Colonic mucosa (tissue), 4 donors: ENCODE measurements around the gene SLC6A15. TPM values are rescaled to one million over a fixed set of nuclear protein-coding genes. Genes with fewer than 3 reads are reported as not detected.

ENCODE experiments used
- DNase-seq: peaks from one replicate; pipeline ENCODE4 v3.0.0-alpha.2; 2020
- H3K27ac ChIP-seq: fragments of 200-600 bp; one replicate; pipeline ENCODE4 v1.8.0; 2021
- H3K27me3 ChIP-seq: fragments of 200-600 bp; one replicate; pipeline ENCODE4 v1.8.0; 2021
- H3K36me3 ChIP-seq: fragments of 200-600 bp; one replicate; pipeline ENCODE4 v1.8.0; 2021
- H3K4me1 ChIP-seq: fragments of 200-600 bp; one replicate; pipeline ENCODE4 v1.8.0; 2021; ENCODE audit warnings: mild to moderate bottlenecking
- H3K4me3 ChIP-seq: fragments of 200-600 bp; one replicate; pipeline ENCODE4 v1.8.0; 2021
- H3K9ac ChIP-seq, 2 donors: one replicate each; pipeline ENCODE4 v1.7.0; 2013; ENCODE audit warnings: control low read depth in 2 of 2, low read depth in 2 of 2, low read length in 2 of 2
- H3K9me3 ChIP-seq: fragments of 200-600 bp; one replicate; pipeline ENCODE4 v1.8.0; 2021
- intact Hi-C: fragments of 100-400 bp; cut with DNase I; formaldehyde crosslinking; loops from one replicate; pipeline ENCODE4 v1.14.1; 2022
- total RNA-seq, 2 donors: library from RNA; stranded (reverse); fragmentation: NEBNext Ultra II Directional in 1 of 2; extraction: Animal tissue kit (Norgen Biotek cat#: 25700) in 1 of 2; gene quantifications; one replicate each; pipeline ENCODE4 v1.2.1, GENCODE V29; 2021
- TF ChIP-seq, protein P1 (sequence below): fragments of 200-600 bp; IDR thresholded peaks from one replicate; pipeline ENCODE4 v1.8.0; 2022; ENCODE audit warnings: antibody characterized with exemption, mild to moderate bottlenecking
- donor health status: healthy.
- donor health status: DM: no; HTN: no; CAD: no.
- donor health status: DM: no; HTN: no; CAD: no.

SLC6A15 gene
- total RNA-seq, 2 donors from 2014 or later: 0.32 to 1.1 TPM

DNA sequence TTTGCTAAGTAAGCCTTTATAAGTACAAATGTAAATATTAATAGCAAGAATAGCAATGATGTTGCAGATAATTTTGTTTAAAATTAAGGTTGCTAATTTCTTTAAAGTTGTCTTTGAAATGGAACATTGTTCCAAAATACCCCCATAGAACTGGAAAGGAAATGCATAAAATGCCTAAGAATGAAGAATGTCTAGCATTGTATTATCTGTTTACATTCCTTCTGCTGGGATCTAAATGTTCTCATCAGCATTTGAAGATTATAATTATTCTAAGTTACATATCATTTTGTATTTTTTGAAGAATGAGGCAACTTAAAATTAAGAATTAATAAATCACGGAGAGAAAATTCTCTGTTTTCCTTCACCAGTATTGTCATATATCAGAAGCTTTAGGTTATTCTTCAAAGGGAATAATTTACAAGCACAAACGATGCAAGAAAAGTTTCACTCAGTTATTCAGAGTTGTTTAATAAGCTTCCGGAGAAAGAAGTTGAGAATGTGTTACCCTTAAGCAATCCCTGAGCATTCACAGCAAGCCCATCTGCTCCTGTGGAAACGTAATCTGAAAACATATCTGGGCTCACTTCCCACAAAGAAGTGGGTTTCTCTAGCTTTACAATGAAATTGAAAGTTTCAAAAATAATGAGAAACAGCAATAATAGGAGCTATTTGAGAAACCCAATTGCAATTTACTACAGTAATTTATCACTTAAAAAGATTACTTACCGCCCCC lies 21.3 kb downstream of the SLC6A15 start:
- TF ChIP-seq, protein P1, sequence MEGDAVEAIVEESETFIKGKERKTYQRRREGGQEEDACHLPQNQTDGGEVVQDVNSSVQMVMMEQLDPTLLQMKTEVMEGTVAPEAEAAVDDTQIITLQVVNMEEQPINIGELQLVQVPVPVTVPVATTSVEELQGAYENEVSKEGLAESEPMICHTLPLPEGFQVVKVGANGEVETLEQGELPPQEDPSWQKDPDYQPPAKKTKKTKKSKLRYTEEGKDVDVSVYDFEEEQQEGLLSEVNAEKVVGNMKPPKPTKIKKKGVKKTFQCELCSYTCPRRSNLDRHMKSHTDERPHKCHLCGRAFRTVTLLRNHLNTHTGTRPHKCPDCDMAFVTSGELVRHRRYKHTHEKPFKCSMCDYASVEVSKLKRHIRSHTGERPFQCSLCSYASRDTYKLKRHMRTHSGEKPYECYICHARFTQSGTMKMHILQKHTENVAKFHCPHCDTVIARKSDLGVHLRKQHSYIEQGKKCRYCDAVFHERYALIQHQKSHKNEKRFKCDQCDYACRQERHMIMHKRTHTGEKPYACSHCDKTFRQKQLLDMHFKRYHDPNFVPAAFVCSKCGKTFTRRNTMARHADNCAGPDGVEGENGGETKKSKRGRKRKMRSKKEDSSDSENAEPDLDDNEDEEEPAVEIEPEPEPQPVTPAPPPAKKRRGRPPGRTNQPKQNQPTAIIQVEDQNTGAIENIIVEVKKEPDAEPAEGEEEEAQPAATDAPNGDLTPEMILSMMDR: no peak
- no peak for DNase-seq
- Histone ChIP-seq H3K9ac (no peak overlapping the region), H3K9me3 (no peaks in the 10 kb centered on the region), H3K27me3 (no peaks in the 10 kb centered on the region), H3K4me1 (no peaks in the 10 kb centered on the region), H3K4me3 (no peak overlapping the region), H3K27ac (no peak overlapping the region), H3K36me3 (no peaks in the 10 kb centered on the region)
- intact Hi-C loops: no loop called here

- H3K4me3 ChIP-seq: no peak overlapping the region
- TF ChIP-seq, protein P1: no peak
- intact Hi-C loops: no loop called here
- no peaks in the 10 kb centered on the region for H3K36me3 ChIP-seq
- DNase-seq: no peak
- no peaks in the 10 kb centered on the region for H3K9me3 ChIP-seq
- H3K4me1 ChIP-seq: no peaks in the 10 kb centered on the region
- H3K27me3 ChIP-seq: no peaks in the 10 kb centered on the region
- no peak overlapping the region for H3K9ac ChIP-seq
- H3K27ac ChIP-seq: no peak overlapping the region
Observed at GRCh38 chr12:84889818-84890217, 22.8 kb downstream of the SLC6A15 start.

DNA sequence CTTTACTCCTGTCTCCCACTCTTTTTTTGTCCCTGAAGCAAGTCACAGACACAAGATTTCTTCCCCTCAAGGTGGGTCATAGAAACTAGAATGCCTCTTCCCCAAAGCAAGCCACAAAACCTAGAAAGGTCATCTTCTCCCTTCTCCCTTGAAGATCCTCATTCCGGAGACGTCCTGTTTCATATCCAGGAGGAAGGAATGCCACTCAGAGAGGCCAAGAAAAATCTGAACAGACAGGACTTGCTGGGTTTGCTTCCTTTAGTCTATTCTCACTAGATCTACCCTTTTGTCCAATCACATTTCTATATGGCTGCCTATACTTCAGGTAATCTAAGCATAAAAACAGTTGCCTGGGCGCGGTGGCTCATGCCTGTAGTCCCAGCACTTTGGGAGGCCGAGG lies 23.7 kb downstream of the SLC6A15 start:
- no peak for DNase-seq
- H3K9me3 ChIP-seq: no peaks in the 10 kb centered on the region
- TF ChIP-seq, protein P1: no peak
- no peaks in the 10 kb centered on the region for H3K4me1 ChIP-seq
- H3K27ac ChIP-seq: no peak overlapping the region
- H3K4me3 ChIP-seq: no peak overlapping the region
- H3K9ac ChIP-seq: no peak overlapping the region
- no peaks in the 10 kb centered on the region for H3K27me3 ChIP-seq
- intact Hi-C loops: no loop called here
- H3K36me3 ChIP-seq: no peaks in the 10 kb centered on the region

DNA sequence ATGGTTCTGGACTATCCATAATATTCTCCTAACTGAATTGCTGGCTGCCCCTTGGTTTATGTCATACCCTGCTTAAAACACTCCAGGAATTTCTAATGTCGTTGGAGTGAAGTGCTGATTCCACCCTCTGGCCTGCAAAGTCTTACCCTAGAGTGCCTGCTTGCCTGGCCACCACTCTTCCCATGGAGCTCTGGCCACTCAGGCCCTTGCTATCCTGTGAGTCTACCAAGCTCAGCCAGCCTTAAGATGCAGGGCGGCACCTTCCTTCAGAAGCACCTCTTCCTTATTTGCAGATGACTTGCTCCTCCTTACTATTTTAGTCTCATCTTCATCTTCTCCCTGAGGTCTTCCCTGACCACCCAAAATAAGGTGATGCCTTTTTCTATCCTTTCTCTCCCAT lies 35.3 kb downstream of the SLC6A15 start:
- TF ChIP-seq, protein P1: no peak
- Histone ChIP-seq H3K4me1 (no peaks in the 10 kb centered on the region), H3K36me3 (no peaks in the 10 kb centered on the region), H3K9ac (no peak overlapping the region), H3K4me3 (no peak overlapping the region), H3K9me3 (no peaks in the 10 kb centered on the region), H3K27me3 (no peaks in the 10 kb centered on the region), H3K27ac (no peak overlapping the region)
- DNase-seq: no peak
- intact Hi-C loops: no loop called here

DNA sequence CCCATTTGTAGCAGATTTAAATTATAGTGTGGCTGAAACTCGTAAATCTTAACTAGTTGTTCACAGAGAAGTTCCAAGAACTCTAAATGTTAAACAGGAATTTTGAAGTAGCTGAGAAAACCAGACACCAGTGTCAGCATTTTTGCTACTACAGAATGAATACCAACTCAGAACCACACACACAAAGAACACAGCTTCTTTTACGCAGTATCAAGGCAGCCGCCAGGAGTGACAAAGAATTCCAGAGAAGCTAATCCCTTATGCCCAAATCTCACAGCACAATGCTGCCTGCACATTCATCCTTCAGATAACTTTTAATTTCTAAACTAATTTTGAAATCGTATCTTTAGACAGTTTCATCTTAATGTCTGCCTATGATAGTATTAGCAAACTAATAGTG lies 37.4 kb downstream of the SLC6A15 start:
- TF ChIP-seq, protein P1: no peak
- intact Hi-C loops: no loop called here
- H3K36me3 ChIP-seq: no peaks in the 10 kb centered on the region
- H3K4me1 ChIP-seq: no peaks in the 10 kb centered on the region
- no peak overlapping the region for H3K4me3 ChIP-seq
- H3K27ac ChIP-seq: no peak overlapping the region
- no peaks in the 10 kb centered on the region for H3K27me3 ChIP-seq
- no peak for DNase-seq
- H3K9ac ChIP-seq: no peak overlapping the region
- no peaks in the 10 kb centered on the region for H3K9me3 ChIP-seq
